GM10248 (cell line): ENCODE results near the gene LXN.
A peak's percentile ranks its signal among the peaks of the same experiment; 100 is the strongest.

ENCODE experiments used
- CTCF ChIA-PET: fragments of 300-600 bp; sonication (Branson Sonifier 250); formaldehyde crosslinking; extraction: SDS; loops from one replicate; lab custom pipeline; 2021; ENCODE audit warnings: antibody characterized with exemption; lab: Yijun Ruan, JAX
- POLR2A ChIA-PET: fragments of 350-650 bp; sonication (Branson Sonifier 250); formaldehyde crosslinking; extraction: SDS; loops from one replicate; lab custom pipeline; 2020; ENCODE audit warnings: antibody characterized with exemption; lab: Yijun Ruan, JAX
- DNase-seq: peaks from one replicate; pipeline ENCODE4 v3.0.0; 2012; ENCODE audit errors: extremely low spot score
- CTCF ChIP-seq: IDR thresholded peaks from 2 replicates; pipeline ENCODE4 v1.5.1; 2012; ENCODE audit warnings: mild to moderate bottlenecking, low read depth; ENCODE audit errors: extremely low read depth, missing control alignments, control extremely low read depth

LXN gene

GRCh38 chr3:158663246-158663645, 9.2 kb downstream of the LXN start:
- CTCF ChIA-PET = interaction anchor here (0.8 to 7.8 kb wide), 6 partner anchors 7 to 132 kb away, joined by 3 to 125 read pairs (median 6); partner anchors contain the start of genes GFM1 and LXN
- DNase-seq = no peak
- TF ChIP-seq CTCF = no peak
- POLR2A ChIA-PET = no interaction called here

GRCh38 chr3:158660711-158661110, 11.7 kb downstream of the LXN start:
- no peak for TF ChIP-seq CTCF
- DNase-seq = no peak
- ChIA-PET POLR2A (no interaction called here), CTCF (interaction anchor here (0.7 to 7.8 kb wide), 12 partner anchors 10 to 135 kb away, joined by 3 to 125 read pairs (median 6); partner anchors contain the start of genes GFM1 and LXN)

GRCh38 chr3:158659454-158660237, 12.8 kb downstream of the LXN start:
- TF ChIP-seq CTCF = peak; percentile 73
- ChIA-PET CTCF (interaction anchor here (0.7 to 7.8 kb wide), 29 partner anchors 11 to 507 kb away, joined by 3 to 125 read pairs (median 4); partner anchors contain the start of genes GFM1, LXN and MFSD1), POLR2A (interaction anchor here (0.6 kb wide), 1 partner anchor 15 kb away, joined by 7 read pairs; the partner anchor contains the start of gene GFM1)
- DNase-seq = peak; percentile 54

GRCh38 chr3:158658889-158659288, 13.6 kb downstream of the LXN start:
- DNase-seq = no peak
- no peak for TF ChIP-seq CTCF
- ChIA-PET POLR2A (interaction anchor here (0.6 kb wide), 1 partner anchor 14 kb away, joined by 7 read pairs; the partner anchor contains the start of gene GFM1), CTCF (interaction anchor here (0.8 to 7.8 kb wide), 20 partner anchors 11 to 506 kb away, joined by 3 to 125 read pairs (median 5); partner anchors contain the start of genes GFM1, LXN and MFSD1)

- ChIA-PET CTCF (interaction anchor here (0.8 to 9.3 kb wide), 4 partner anchors 8 to 75 kb away, joined by 3 to 125 read pairs (median 9); partner anchors contain the start of gene GFM1), POLR2A (no interaction called here)
- DNase-seq = no peak
- no peak for TF ChIP-seq CTCF
Observed at GRCh38 chr3:158652463-158652862, 20.0 kb downstream of the LXN start.

- no peak for TF ChIP-seq CTCF
- POLR2A ChIA-PET = no interaction called here
- CTCF ChIA-PET = interaction anchor here (1.1 to 9.3 kb wide), 3 partner anchors 10 to 21 kb away, joined by 4 to 125 read pairs (median 6); partner anchors contain the start of gene LXN
- DNase-seq = no peak
Observed at GRCh38 chr3:158651192-158651591, 21.3 kb downstream of the LXN start.
